Gastroesophageal sphincter (tissue), 3 donors: Measurements from ENCODE around the gene RBFOX2.

ENCODE experiments used
- CTCF ChIP-seq, 4 experiments: fragments of 200-600 bp in 2 of 4; fragments of 450-650 bp in 2 of 4; sonication (generic) in 1 of 4; IDR thresholded peaks; one replicate each; pipeline ENCODE4 v1.5.1; 2017 to 2019; ENCODE audit warnings: antibody characterized with exemption in 4 of 4, mild to moderate bottlenecking in 2 of 4, moderate library complexity in 2 of 4
- EP300 ChIP-seq: sonication (generic); formaldehyde crosslinking; IDR thresholded peaks from one replicate; pipeline ENCODE4 v1.6.1; 2017; ENCODE audit warnings: antibody characterized with exemption, mild to moderate bottlenecking
- POLR2A ChIP-seq, 2 donors: fragments of 450-650 bp; IDR thresholded peaks; one replicate each; pipeline ENCODE4 v1.6.1; 2017; ENCODE audit warnings: antibody characterized with exemption in 2 of 2, mild to moderate bottlenecking in 2 of 2, moderate library complexity in 1 of 2

- no peak for TF ChIP-seq EP300
- TF ChIP-seq POLR2A (IDR thresholded peaks at IDR 0.05): no peak
- no peak for TF ChIP-seq CTCF (IDR thresholded peaks at IDR 0.05)
Measured at GRCh38 chr22:35966314-35967045, 62.1 kb downstream of the RBFOX2 start.
